ENCODE results near the gene PLCXD3.

- TF ChIP-seq, protein P1, sequence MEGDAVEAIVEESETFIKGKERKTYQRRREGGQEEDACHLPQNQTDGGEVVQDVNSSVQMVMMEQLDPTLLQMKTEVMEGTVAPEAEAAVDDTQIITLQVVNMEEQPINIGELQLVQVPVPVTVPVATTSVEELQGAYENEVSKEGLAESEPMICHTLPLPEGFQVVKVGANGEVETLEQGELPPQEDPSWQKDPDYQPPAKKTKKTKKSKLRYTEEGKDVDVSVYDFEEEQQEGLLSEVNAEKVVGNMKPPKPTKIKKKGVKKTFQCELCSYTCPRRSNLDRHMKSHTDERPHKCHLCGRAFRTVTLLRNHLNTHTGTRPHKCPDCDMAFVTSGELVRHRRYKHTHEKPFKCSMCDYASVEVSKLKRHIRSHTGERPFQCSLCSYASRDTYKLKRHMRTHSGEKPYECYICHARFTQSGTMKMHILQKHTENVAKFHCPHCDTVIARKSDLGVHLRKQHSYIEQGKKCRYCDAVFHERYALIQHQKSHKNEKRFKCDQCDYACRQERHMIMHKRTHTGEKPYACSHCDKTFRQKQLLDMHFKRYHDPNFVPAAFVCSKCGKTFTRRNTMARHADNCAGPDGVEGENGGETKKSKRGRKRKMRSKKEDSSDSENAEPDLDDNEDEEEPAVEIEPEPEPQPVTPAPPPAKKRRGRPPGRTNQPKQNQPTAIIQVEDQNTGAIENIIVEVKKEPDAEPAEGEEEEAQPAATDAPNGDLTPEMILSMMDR (IDR thresholded peaks at IDR 0.05) = no peak
- no peak for TF ChIP-seq POLR2A (IDR thresholded peaks at IDR 0.05)
- TF ChIP-seq POLR2AphosphoS5 (IDR thresholded peaks at IDR 0.05) = no peak
Observed at GRCh38 chr5:41277476-41278245, 232.7 kb downstream of the PLCXD3 start.

Measured in prostate gland (tissue), 2 donors.